ENCODE measurements around the gene MED15. TPM values are rescaled to one million over a fixed set of nuclear protein-coding genes. Genes with fewer than 3 reads are reported as not detected.
"Not testable (repeated sequence)": the region's sequence is repeated elsewhere in the genome, so short reads cannot be mapped to it uniquely, and the experiment has no call there.

The MED15 gene
- total RNA-seq, 1 experiment from 2014 or later, result 59.3 TPM

DNA sequence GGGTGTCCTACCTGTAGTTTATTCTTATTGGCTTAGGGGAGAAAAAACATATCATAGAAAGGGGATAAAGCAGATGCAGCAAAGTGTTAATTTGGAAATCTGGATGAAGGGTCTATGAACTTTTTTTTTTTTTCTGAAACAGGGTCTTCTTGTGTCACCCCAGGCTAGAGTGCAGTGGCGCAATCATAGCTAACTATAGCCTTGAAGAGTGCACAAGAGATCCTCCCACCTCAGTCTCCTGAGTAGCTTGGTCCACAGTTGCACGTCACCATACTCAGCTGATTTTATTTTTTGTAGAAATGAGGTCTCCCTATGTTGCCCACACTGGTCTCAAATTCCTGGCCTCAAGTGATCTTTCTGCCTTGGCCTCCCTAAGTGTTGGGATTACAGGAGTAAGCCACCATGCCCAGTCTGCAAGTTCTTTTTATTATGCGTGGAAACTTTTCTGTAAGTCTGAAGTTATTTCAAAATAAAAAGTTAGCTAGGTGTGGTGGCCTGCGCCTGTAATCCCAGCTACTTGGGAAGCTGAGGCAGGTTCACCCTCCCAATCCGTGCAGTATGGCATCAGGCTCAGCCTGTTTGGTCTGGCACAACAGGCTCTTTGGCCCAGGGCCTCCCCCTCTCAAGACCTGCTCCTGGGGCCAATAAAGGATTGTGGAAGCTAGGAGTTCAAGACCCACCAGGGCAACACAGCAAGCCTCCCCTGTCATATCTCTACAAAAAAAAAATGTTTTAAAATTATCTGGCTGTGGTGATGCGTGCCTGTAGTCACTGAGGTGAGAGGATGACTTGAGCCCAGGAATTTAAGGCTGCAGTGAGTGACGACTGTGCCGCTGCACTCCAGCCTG is 111.9 kb downstream of the MED15 start:
- no peaks in the 10 kb centered on the region for H3K9me3 ChIP-seq (ENCODE audit: control insufficient read depth, insufficient read depth, low read depth, low read length)
- no peak for ATAC-seq
- H3K27ac ChIP-seq (ENCODE audit: low read length), result no peak overlapping the region
- no peak for DNase-seq (ENCODE audit: low read depth, low spot score)
- CTCF ChIA-PET, result no interaction called here
- H3K27me3 ChIP-seq (ENCODE audit: control insufficient read depth, insufficient read depth, low read length), result no peaks in the 10 kb centered on the region
- no peak overlapping the region for H3K4me3 ChIP-seq (ENCODE audit: low read depth in 2 of 2, low read length in 2 of 2)
- no peak for TF ChIP-seq SIN3A (IDR thresholded peaks at IDR 0.05; ENCODE audit: borderline replicate concordance, insufficient read depth, low read depth, low read length)
- no peak for TF ChIP-seq TCF7L2 (IDR thresholded peaks at IDR 0.05; ENCODE audit: low read depth, low read length)
- TF ChIP-seq POLR2AphosphoS5 (IDR thresholded peaks at IDR 0.05; ENCODE audit: low read depth, low read length), result no peak
- TF ChIP-seq, protein P1, sequence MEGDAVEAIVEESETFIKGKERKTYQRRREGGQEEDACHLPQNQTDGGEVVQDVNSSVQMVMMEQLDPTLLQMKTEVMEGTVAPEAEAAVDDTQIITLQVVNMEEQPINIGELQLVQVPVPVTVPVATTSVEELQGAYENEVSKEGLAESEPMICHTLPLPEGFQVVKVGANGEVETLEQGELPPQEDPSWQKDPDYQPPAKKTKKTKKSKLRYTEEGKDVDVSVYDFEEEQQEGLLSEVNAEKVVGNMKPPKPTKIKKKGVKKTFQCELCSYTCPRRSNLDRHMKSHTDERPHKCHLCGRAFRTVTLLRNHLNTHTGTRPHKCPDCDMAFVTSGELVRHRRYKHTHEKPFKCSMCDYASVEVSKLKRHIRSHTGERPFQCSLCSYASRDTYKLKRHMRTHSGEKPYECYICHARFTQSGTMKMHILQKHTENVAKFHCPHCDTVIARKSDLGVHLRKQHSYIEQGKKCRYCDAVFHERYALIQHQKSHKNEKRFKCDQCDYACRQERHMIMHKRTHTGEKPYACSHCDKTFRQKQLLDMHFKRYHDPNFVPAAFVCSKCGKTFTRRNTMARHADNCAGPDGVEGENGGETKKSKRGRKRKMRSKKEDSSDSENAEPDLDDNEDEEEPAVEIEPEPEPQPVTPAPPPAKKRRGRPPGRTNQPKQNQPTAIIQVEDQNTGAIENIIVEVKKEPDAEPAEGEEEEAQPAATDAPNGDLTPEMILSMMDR (IDR thresholded peaks at IDR 0.05), result no peak
- TF ChIP-seq, protein P2, sequence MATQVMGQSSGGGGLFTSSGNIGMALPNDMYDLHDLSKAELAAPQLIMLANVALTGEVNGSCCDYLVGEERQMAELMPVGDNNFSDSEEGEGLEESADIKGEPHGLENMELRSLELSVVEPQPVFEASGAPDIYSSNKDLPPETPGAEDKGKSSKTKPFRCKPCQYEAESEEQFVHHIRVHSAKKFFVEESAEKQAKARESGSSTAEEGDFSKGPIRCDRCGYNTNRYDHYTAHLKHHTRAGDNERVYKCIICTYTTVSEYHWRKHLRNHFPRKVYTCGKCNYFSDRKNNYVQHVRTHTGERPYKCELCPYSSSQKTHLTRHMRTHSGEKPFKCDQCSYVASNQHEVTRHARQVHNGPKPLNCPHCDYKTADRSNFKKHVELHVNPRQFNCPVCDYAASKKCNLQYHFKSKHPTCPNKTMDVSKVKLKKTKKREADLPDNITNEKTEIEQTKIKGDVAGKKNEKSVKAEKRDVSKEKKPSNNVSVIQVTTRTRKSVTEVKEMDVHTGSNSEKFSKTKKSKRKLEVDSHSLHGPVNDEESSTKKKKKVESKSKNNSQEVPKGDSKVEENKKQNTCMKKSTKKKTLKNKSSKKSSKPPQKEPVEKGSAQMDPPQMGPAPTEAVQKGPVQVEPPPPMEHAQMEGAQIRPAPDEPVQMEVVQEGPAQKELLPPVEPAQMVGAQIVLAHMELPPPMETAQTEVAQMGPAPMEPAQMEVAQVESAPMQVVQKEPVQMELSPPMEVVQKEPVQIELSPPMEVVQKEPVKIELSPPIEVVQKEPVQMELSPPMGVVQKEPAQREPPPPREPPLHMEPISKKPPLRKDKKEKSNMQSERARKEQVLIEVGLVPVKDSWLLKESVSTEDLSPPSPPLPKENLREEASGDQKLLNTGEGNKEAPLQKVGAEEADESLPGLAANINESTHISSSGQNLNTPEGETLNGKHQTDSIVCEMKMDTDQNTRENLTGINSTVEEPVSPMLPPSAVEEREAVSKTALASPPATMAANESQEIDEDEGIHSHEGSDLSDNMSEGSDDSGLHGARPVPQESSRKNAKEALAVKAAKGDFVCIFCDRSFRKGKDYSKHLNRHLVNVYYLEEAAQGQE (IDR thresholded peaks at IDR 0.05; ENCODE audit: insufficient read depth in 1 of 2, low read depth in 2 of 2, low read length in 1 of 2), result no peak
- BruUV-seq (replicated peaks), result no TSS peak
- no peaks in the 10 kb centered on the region for H3K36me3 ChIP-seq (ENCODE audit: control insufficient read depth, insufficient read depth, low read length)
- intact Hi-C loops (cut with micrococcal nuclease; ENCODE audit: unreplicated experiment) (no loop called here), in situ Hi-C loops (cut with HindIII; ENCODE audit: low pct_unique_long_range_greater_than_20kb, low sequenced_read_pairs) (no loop called here)
- POLR2A ChIA-PET, result no interaction called here
- no peaks in the 10 kb centered on the region for H3K4me1 ChIP-seq (ENCODE audit: control insufficient read depth, insufficient read depth, low read length)

DNA sequence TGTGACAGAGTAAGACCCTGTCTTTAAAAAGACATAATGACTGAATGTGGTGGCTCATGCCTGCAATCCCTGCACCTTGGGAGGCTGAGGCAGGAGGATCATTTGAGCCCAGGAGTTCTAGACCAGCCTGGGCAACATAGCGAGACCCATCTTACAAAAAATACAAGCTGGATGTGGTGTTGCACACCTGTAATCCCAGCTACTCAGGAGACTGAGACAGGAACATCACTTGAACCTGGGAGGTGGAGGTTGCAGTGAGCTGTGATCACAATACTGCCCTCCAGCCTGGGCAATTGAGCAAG is 112.4 kb downstream of the MED15 start:
- H3K4me3 ChIP-seq (ENCODE audit: low read depth in 2 of 2, low read length in 2 of 2); POLR2A ChIA-PET; BruUV-seq (replicated peaks); ATAC-seq; H3K27ac ChIP-seq (ENCODE audit: low read length); H3K36me3 ChIP-seq (ENCODE audit: control insufficient read depth, insufficient read depth, low read length); DNase-seq (ENCODE audit: low read depth, low spot score); CTCF ChIA-PET; H3K4me1 ChIP-seq (ENCODE audit: control insufficient read depth, insufficient read depth, low read length); H3K27me3 ChIP-seq (ENCODE audit: control insufficient read depth, insufficient read depth, low read length); H3K9me3 ChIP-seq (ENCODE audit: control insufficient read depth, insufficient read depth, low read depth, low read length); intact Hi-C loops (cut with micrococcal nuclease; ENCODE audit: unreplicated experiment); in situ Hi-C loops (cut with HindIII; ENCODE audit: low pct_unique_long_range_greater_than_20kb, low sequenced_read_pairs): not testable (repeated sequence)

DNA sequence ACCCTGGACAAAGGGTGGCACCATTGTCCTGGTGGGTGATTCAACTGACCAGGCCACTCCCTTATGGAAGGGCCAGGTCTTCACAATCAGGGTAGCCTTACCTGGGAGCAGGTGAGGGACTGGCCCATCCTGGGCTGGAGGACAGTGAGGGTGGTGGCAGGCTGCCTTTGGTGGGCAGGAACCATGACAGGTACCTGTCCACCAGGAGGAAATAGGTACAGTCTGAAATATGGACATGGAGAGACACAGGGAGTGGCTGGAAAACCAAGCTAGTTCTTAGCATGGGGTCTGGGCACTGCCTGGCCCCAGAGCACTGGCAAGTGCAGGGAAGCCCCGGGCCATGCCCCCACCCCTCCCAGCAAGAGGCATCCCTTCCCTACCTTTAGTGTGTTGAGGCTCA is 113.8 kb downstream of the MED15 start:
- in situ Hi-C loops (cut with HindIII; ENCODE audit: low pct_unique_long_range_greater_than_20kb, low sequenced_read_pairs), result no loop called here
- Histone ChIP-seq H3K9me3 (ENCODE audit: control insufficient read depth, insufficient read depth, low read depth, low read length) (no peaks in the 10 kb centered on the region), H3K4me3 (ENCODE audit: low read depth in 2 of 2, low read length in 2 of 2) (no peak overlapping the region), H3K27ac (ENCODE audit: low read length) (no peak overlapping the region), H3K27me3 (ENCODE audit: control insufficient read depth, insufficient read depth, low read length) (no peaks in the 10 kb centered on the region), H3K4me1 (ENCODE audit: control insufficient read depth, insufficient read depth, low read length) (no peaks in the 10 kb centered on the region), H3K36me3 (ENCODE audit: control insufficient read depth, insufficient read depth, low read length) (no peaks in the 10 kb centered on the region)
- intact Hi-C loops (cut with micrococcal nuclease; ENCODE audit: unreplicated experiment), result no loop called here
- no TSS peak for BruUV-seq (replicated peaks)
- POLR2A ChIA-PET, result no interaction called here
- TF ChIP-seq, protein P1 (IDR thresholded peaks at IDR 0.05), result no peak
- TF ChIP-seq TCF7L2 (IDR thresholded peaks at IDR 0.05; ENCODE audit: low read depth, low read length) (no peak), POLR2AphosphoS5 (IDR thresholded peaks at IDR 0.05; ENCODE audit: low read depth, low read length) (no peak), SIN3A (IDR thresholded peaks at IDR 0.05; ENCODE audit: borderline replicate concordance, insufficient read depth, low read depth, low read length) (no peak)
- TF ChIP-seq, protein P2 (IDR thresholded peaks at IDR 0.05; ENCODE audit: insufficient read depth in 1 of 2, low read depth in 2 of 2, low read length in 1 of 2), result no peak
- CTCF ChIA-PET, result no interaction called here
- ATAC-seq, result no peak
- DNase-seq (ENCODE audit: low read depth, low spot score), result no peak
